Gastrocnemius medialis (tissue), 4 donors: ENCODE data around the gene POLE. TPM values are rescaled to one million over a fixed set of nuclear protein-coding genes. Genes with fewer than 3 reads are reported as not detected.

ENCODE experiments used
- ATAC-seq, 2 donors: fragments of 150-250 bp; one replicate each; pipeline ENCODE4 v1.9.1; 2016
- DNase-seq, 2 donors: peaks; one replicate each; pipeline ENCODE4 v3.0.0-alpha.2; 2019
- H3K27ac ChIP-seq, 4 donors: fragments of 200-600 bp; sonication (generic); 1 replicate in 1 of 4; 2 replicates in 3 of 4; pipeline ENCODE4 v1.5.1; 2016 to 2018; ENCODE audit warnings: mild to moderate bottlenecking in 2 of 4, moderate library complexity in 1 of 4
- H3K27me3 ChIP-seq, 3 donors: fragments of 200-600 bp; sonication (generic) in 2 of 3; 1 replicate in 1 of 3; 2 replicates in 2 of 3; pipeline versions ENCODE4 v1.5.1 to v1.6.0; 2016 to 2019; ENCODE audit warnings: mild to moderate bottlenecking in 1 of 3, moderate library complexity in 1 of 3
- H3K36me3 ChIP-seq, 2 donors: fragments of 200-600 bp; sonication (generic) in 1 of 2; one replicate each; pipeline ENCODE4 v1.5.1; 2017 to 2018
- H3K4me1 ChIP-seq, 2 donors: fragments of 200-600 bp; sonication (generic) in 1 of 2; one replicate each; pipeline ENCODE4 v1.5.1; 2016 to 2017; ENCODE audit warnings: mild to moderate bottlenecking in 2 of 2
- H3K4me3 ChIP-seq, 4 donors: fragments of 200-600 bp; sonication (generic) in 3 of 4; 1 replicate in 1 of 4; 2 replicates in 3 of 4; pipeline ENCODE4 v1.5.1; 2016 to 2019; ENCODE audit warnings: mild to moderate bottlenecking in 2 of 4
- H3K9me3 ChIP-seq, 3 donors: fragments of 200-600 bp; sonication (generic) in 2 of 3; 1 replicate in 1 of 3; 2 replicates in 2 of 3; pipeline ENCODE4 v1.5.1; 2016 to 2019
- POLR2A ChIP-seq, 2 donors: fragments of 450-650 bp; IDR thresholded peaks; one replicate each; pipeline ENCODE4 v1.6.1; 2017; ENCODE audit warnings: antibody characterized with exemption in 2 of 2, mild to moderate bottlenecking in 2 of 2, moderate library complexity in 2 of 2
- in situ Hi-C, 4 donors: fragments of 200-750 bp; cut with MboI; loops; one replicate each; pipeline versions ENCODE4 v1.15.0 to v1.8.0; 2017; ENCODE audit warnings: low sequenced_read_pairs in 4 of 4
- intact Hi-C: fragments of 100-400 bp; cut with DNase I; formaldehyde crosslinking; loops from one replicate; pipeline ENCODE4 v1.15.1; 2023; ENCODE audit warnings: low total_unique reads
- total RNA-seq, 4 donors: library from RNA; depleted of rRNA; stranded (reverse); fragments of >200 nt; gene quantifications; one replicate each; pipeline versions ENCODE4 v1.1.0 to v1.2.3, GENCODE V29; 2016
- TF ChIP-seq, protein P1 (sequence below), 5 experiments: fragments of 450-650 bp in 3 of 5; fragments of 200-600 bp in 2 of 5; sonication (generic) in 2 of 5; IDR thresholded peaks in 4 of 5; conservative IDR thresholded peaks in 1 of 5; 1 replicate in 4 of 5; 2 replicates in 1 of 5; pipeline ENCODE4 v1.5.1; 2016 to 2019; ENCODE audit warnings: antibody characterized with exemption in 5 of 5, mild to moderate bottlenecking in 3 of 5, moderate library complexity in 3 of 5

Gene POLE
- total RNA-seq, 4 donors from 2014 or later, result 7.1 to 18.7 (median 11.1) TPM

DNA sequence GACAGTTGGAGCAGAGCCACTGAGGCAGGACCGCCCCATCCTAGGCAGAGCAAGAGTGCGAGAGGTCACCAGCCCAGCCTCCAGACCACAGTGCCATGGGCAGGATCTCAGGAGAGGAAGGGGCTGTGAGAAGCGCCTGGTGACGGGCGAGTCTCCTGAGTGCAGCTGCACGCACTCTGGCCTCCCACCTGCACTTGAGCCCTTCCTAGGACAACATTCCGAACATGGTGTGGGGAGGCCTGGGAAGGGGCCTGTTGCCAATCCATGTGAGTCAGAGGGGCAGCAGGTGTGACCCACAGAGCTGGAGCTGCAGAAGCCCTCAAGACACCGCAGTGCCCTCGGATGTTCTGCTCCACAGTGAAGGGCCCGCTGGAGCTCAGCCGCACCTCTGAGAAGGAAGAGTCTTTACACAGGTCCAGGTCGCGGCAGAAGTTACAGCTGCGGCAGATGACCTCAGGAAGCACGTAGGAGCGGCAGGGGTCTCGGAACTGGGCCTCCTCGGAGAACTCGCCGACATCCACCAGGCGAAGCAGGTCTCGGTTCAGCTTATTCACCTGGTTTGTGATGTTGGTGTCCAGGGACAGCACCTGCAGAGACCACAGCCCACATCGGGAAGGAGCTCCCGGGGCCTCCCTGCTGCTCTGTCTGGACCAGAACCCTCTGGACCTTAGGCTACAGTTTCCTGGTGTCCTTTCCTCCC lies 61.3 kb downstream of the POLE start:
- Histone ChIP-seq H3K9me3 (no peaks in the 10 kb centered on the region), H3K4me3 (no peak overlapping the region), H3K36me3 (peaks cover 0 to 24% of the 10 kb centered on the region in 2 donors), H3K27me3 (peaks cover 0 to 5% (median 0%) of the 10 kb centered on the region in 3 donors), H3K4me1 (peaks cover 0 to 5% of the 10 kb centered on the region in 2 donors), H3K27ac (no peak overlapping the region)
- no peak for ATAC-seq
- DNase-seq, result no peak
- intact Hi-C loops, result no loop called here
- in situ Hi-C loops, result no loop called here
- TF ChIP-seq POLR2A (IDR thresholded peaks at IDR 0.05), result no peak
- TF ChIP-seq, protein P1, sequence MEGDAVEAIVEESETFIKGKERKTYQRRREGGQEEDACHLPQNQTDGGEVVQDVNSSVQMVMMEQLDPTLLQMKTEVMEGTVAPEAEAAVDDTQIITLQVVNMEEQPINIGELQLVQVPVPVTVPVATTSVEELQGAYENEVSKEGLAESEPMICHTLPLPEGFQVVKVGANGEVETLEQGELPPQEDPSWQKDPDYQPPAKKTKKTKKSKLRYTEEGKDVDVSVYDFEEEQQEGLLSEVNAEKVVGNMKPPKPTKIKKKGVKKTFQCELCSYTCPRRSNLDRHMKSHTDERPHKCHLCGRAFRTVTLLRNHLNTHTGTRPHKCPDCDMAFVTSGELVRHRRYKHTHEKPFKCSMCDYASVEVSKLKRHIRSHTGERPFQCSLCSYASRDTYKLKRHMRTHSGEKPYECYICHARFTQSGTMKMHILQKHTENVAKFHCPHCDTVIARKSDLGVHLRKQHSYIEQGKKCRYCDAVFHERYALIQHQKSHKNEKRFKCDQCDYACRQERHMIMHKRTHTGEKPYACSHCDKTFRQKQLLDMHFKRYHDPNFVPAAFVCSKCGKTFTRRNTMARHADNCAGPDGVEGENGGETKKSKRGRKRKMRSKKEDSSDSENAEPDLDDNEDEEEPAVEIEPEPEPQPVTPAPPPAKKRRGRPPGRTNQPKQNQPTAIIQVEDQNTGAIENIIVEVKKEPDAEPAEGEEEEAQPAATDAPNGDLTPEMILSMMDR (IDR thresholded peaks at IDR 0.05 in 4 of 5, conservative IDR thresholded peaks at IDR 0.05 in 1 of 5), result no peak

DNA sequence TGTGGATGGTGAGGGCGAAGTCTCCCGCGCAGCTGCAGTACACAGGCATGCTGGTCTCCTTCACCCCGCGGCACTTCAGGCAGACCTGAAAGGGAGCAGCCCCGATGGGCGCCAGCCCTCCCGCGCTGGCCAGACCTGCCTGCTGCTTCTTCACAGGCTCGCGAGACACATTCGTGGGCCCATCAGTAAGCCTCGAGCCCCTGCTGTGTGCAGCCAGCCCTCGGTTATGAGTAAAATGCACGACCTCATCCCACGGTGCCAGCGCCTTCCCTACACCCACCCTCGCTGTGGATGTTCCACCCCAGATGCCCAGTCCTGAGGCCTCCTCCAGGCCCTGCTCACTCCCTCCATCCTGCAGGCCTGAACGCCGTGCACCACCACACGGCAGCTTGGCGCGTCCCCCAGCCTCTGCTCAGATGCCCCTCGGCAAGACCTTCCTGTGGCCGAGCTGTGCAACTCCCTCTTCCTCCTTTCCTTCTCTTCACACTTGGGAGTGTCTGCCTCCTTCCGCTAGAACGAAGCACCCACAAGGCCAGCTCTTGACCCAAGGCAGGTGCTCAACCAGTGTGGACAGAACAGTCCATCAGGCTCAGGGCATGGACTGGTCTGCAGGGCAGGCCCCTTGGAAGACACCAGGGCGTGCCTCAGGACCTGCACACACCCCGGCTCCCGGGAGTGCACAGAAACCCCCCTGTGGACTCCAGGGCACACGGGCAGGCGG lies 62.1 kb downstream of the POLE start:
- DNase-seq (no peak), ATAC-seq (no peak)
- peaks cover 0 to 17% of the 10 kb centered on the region in 2 donors for H3K36me3 ChIP-seq
- no peak overlapping the region for H3K27ac ChIP-seq
- in situ Hi-C loops (loop anchor here in 1 of 4 donors (25.0 kb wide), 1 partner anchor 213 kb away; no protein-coding TSS in a partner anchor), intact Hi-C loops (no loop called here)
- H3K4me1 ChIP-seq, result peaks cover 0 to 5% of the 10 kb centered on the region in 2 donors
- no peaks in the 10 kb centered on the region for H3K9me3 ChIP-seq
- no peak overlapping the region for H3K4me3 ChIP-seq
- TF ChIP-seq POLR2A (IDR thresholded peaks at IDR 0.05), result no peak
- TF ChIP-seq, protein P1 (IDR thresholded peaks at IDR 0.05 in 4 of 5, conservative IDR thresholded peaks at IDR 0.05 in 1 of 5), result no peak
- peaks cover 6 to 10% (median 6%) of the 10 kb centered on the region in 3 donors for H3K27me3 ChIP-seq

DNA sequence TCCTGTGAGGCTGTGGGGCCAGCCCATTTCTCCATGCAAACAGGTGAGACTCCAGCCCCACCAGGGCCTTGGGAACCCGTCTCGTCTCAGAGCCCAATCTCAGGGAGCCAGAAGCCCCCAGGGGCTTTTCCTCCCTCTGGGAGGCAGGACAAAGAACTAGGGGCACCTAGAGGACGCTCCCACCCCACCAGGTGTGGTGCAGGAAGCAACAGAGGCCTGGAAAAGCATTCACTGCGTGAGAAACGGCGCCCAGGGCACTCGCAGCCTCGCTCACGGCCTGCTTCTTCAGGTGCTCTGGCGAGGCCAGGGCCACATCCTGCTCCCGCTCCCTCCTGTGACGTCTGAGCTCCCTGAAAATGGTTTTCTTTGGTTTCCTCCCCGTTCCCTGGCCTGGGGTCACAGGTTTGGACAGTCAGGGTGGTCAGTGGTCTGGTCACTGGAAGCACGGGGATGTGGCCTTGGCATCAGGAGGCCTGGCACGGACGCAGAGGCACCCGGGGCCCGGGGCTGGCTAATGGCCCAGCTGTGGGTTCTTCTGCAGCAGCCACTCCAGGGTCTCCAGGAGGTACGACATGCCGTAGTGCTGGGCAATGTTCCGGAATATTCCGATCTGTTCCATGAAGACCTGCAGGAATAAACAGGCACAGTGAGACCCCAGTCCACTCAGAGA lies 62.8 kb downstream of the POLE start:
- TF ChIP-seq, protein P1 (IDR thresholded peaks at IDR 0.05 in 4 of 5, conservative IDR thresholded peaks at IDR 0.05 in 1 of 5), result no peak
- no peak for TF ChIP-seq POLR2A (IDR thresholded peaks at IDR 0.05)
- no peak for DNase-seq
- peaks cover 11 to 17% (median 14%) of the 10 kb centered on the region in 3 donors for H3K27me3 ChIP-seq
- no peak overlapping the region for H3K4me3 ChIP-seq
- H3K27ac ChIP-seq, result no peak overlapping the region
- peaks cover 0 to 5% of the 10 kb centered on the region in 2 donors for H3K4me1 ChIP-seq
- intact Hi-C loops (no loop called here), in situ Hi-C loops (loop anchor here in 1 of 4 donors (25.0 kb wide), 1 partner anchor 212 kb away; no protein-coding TSS in a partner anchor)
- H3K36me3 ChIP-seq, result peaks cover 0 to 13% of the 10 kb centered on the region in 2 donors
- no peaks in the 10 kb centered on the region for H3K9me3 ChIP-seq
- no peak for ATAC-seq

GRCh38 chr12:132623072-132623869 lies 63.9 kb downstream of the POLE start:
- DNase-seq, result no peak
- TF ChIP-seq POLR2A (IDR thresholded peaks at IDR 0.05), result no peak
- TF ChIP-seq, protein P1 (IDR thresholded peaks at IDR 0.05 in 4 of 5, conservative IDR thresholded peaks at IDR 0.05 in 1 of 5), result no peak
- H3K4me1 ChIP-seq, result peaks cover 0 to 5% of the 10 kb centered on the region in 2 donors
- no peak overlapping the region for H3K4me3 ChIP-seq
- in situ Hi-C loops (loop anchor here in 1 of 4 donors (25.0 kb wide), 1 partner anchor 211 kb away; no protein-coding TSS in a partner anchor), intact Hi-C loops (no loop called here)
- H3K36me3 ChIP-seq, result peaks cover 0 to 13% of the 10 kb centered on the region in 2 donors
- no peak for ATAC-seq
- peaks cover 13 to 20% (median 18%) of the 10 kb centered on the region in 3 donors for H3K27me3 ChIP-seq
- H3K27ac ChIP-seq, result no peak overlapping the region
- no peaks in the 10 kb centered on the region for H3K9me3 ChIP-seq
